Osteocyte (in vitro differentiated cells): Measurements from ENCODE around the gene TMC6. TPM values are rescaled to one million over a fixed set of nuclear protein-coding genes. Genes with fewer than 3 reads are reported as not detected.
"Not testable (repeated sequence)": the region's sequence is repeated elsewhere in the genome, so short reads cannot be mapped to it uniquely, and the experiment has no call there.

Experiments
- DNase-seq: peaks from one replicate; pipeline ENCODE4 v3.0.0; 2021; ENCODE audit warnings: mixed read lengths; ENCODE audit not compliant: unreplicated experiment; ENCODE audit errors: extremely low spot score
- H3K27ac Mint-ChIP-seq: one replicate; pipeline ENCODE4 v1.8.0; 2021; ENCODE audit warnings: mild to moderate bottlenecking, mixed read lengths; ENCODE audit not compliant: unreplicated experiment
- H3K27me3 Mint-ChIP-seq: one replicate; pipeline ENCODE4 v1.8.0; 2021; ENCODE audit warnings: mixed read lengths; ENCODE audit not compliant: unreplicated experiment
- H3K36me3 Mint-ChIP-seq: one replicate; pipeline ENCODE4 v1.8.0; 2021; ENCODE audit warnings: mixed read lengths; ENCODE audit not compliant: unreplicated experiment
- H3K4me1 Mint-ChIP-seq: one replicate; pipeline ENCODE4 v1.8.0; 2021; ENCODE audit warnings: mixed read lengths; ENCODE audit not compliant: unreplicated experiment
- H3K4me3 Mint-ChIP-seq: one replicate; pipeline ENCODE4 v1.8.0; 2021; ENCODE audit warnings: mild to moderate bottlenecking, moderate library complexity, mixed read lengths; ENCODE audit not compliant: unreplicated experiment
- H3K9me3 Mint-ChIP-seq: one replicate; pipeline ENCODE4 v1.8.0; 2021; ENCODE audit warnings: mixed read lengths; ENCODE audit not compliant: unreplicated experiment
- total RNA-seq: library from RNA; stranded (reverse); gene quantifications from 2 replicates; pipeline ENCODE4 v1.2.1, GENCODE V29; 2021
- TF ChIP-seq, protein P1 (sequence below): fragments of 200-600 bp; sonication (generic); IDR thresholded peaks from 2 replicates; pipeline ENCODE4 v1.5.0; 2021; ENCODE audit warnings: antibody characterized with exemption, mild to moderate bottlenecking, moderate library complexity

Gene TMC6
- total RNA-seq, 1 donor from 2014 or later = 32.6 TPM

DNA sequence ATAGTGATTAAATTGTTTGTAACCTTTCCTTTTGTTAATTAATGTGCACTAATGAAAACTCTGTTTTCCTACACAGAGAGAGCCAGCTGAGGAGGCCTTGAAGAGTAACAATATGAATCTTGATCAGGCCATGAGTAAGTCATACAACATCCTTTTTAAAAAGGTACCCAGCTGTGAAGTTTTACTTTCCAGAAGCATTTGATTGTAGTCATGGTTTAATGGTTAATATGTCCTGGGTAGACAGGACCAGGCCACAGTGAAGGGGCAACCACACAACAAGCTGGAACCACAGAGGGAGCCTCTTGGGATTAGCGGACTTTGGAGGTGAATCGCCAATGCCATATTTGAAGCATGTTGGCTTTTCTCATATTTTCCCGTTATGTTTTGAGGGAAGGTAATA is 55.6 kb downstream of the TMC6 start:
- Mint-ChIP-seq H3K4me1 (no peaks in the 10 kb centered on the region), H3K27me3 (no peaks in the 10 kb centered on the region), H3K36me3 (peaks cover 56% of the 10 kb centered on the region), H3K9me3 (no peaks in the 10 kb centered on the region), H3K27ac (no peak overlapping the region), H3K4me3 (no peak overlapping the region)
- TF ChIP-seq, protein P1, sequence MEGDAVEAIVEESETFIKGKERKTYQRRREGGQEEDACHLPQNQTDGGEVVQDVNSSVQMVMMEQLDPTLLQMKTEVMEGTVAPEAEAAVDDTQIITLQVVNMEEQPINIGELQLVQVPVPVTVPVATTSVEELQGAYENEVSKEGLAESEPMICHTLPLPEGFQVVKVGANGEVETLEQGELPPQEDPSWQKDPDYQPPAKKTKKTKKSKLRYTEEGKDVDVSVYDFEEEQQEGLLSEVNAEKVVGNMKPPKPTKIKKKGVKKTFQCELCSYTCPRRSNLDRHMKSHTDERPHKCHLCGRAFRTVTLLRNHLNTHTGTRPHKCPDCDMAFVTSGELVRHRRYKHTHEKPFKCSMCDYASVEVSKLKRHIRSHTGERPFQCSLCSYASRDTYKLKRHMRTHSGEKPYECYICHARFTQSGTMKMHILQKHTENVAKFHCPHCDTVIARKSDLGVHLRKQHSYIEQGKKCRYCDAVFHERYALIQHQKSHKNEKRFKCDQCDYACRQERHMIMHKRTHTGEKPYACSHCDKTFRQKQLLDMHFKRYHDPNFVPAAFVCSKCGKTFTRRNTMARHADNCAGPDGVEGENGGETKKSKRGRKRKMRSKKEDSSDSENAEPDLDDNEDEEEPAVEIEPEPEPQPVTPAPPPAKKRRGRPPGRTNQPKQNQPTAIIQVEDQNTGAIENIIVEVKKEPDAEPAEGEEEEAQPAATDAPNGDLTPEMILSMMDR = no peak
- DNase-seq = no peak

DNA sequence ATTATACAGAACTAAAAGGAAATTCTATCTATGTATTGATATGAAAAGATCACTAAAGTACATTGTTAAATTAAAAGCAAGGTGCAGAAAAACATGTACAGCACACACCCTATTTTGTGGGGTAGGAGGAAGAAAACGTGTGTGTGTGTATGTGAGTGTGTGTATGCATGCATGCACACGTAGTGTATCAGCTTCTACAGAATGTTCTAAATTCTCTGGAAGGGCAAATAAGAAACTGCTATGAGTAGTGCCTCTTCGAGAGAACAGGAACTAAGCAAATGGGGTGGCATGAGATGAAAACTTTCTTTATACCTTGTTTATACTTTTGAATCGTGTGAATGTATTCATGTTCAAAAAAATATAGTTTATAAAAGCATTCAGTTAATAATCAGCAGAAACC is 58.9 kb downstream of the TMC6 start:
- Mint-ChIP-seq H3K27ac (no peak overlapping the region), H3K27me3 (no peaks in the 10 kb centered on the region), H3K4me3 (no peak overlapping the region), H3K9me3 (no peaks in the 10 kb centered on the region), H3K36me3 (peaks cover 51% of the 10 kb centered on the region), H3K4me1 (no peaks in the 10 kb centered on the region)
- TF ChIP-seq, protein P1 = no peak
- no peak for DNase-seq

DNA sequence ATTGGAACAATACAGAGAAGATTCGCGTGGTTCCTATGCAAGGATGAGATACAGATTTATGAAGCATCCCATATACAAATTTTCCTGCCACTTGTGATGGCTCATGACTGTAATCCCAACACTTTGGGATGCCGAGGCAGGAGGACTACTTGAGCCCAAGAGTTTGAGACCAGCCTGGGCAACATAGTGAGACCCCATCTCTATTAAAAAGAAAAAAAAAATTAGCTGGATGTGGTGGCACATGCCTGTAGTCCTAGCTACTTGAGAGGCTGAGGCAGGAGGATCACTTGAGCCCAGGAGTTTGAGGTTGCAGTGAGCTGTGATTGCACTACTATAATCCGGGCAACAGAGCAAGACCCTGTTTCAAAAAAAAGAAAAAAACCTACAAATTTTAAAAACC is 61.6 kb downstream of the TMC6 start:
- not testable (repeated sequence) for H3K4me1 Mint-ChIP-seq, H3K9me3 Mint-ChIP-seq, DNase-seq, H3K27ac Mint-ChIP-seq, H3K27me3 Mint-ChIP-seq, H3K4me3 Mint-ChIP-seq
- H3K36me3 Mint-ChIP-seq = peaks cover 30% of the 10 kb centered on the region

DNA sequence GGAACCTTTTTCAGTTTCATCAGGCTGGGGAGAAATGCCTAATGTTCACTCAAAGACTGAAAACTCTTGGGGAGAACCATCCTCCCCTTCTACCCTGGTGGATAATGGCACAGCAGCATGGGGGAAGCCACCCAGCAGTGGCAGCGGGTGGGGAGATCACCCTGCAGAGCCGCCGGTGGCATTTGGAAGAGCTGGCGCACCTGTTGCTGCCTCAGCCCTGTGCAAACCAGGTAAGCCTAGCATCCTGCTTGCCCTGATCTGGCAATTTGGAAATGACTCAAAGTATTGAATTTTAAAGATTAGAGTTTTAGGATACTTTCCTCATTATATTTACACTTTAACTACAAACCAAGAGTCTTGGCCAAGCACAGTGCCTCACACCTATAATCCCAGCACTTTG is 63.8 kb downstream of the TMC6 start:
- DNase-seq = no peak
- TF ChIP-seq, protein P1 = no peak
- Mint-ChIP-seq H3K36me3 (peaks cover 15% of the 10 kb centered on the region), H3K4me3 (no peak overlapping the region), H3K9me3 (no peaks in the 10 kb centered on the region), H3K27ac (no peak overlapping the region), H3K4me1 (no peaks in the 10 kb centered on the region), H3K27me3 (no peaks in the 10 kb centered on the region)

DNA sequence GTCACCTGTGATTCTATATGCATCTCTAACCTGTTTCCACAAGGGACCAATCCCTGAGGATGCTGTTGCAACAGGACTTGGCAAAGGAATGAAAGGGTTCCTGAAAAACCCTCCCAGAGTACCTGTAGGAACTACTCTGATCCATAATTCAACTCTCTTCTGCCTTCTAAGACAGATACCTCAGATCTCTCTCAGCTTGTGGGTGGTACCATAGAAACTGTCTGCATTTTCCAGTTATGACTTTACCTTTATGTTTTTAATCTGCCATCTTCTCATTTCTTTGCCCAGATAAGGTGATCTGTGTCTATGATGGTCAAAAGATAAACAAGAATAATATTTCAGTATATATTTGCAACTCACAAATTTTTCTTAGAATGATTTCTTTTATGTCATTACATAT is 65.1 kb downstream of the TMC6 start:
- H3K27ac Mint-ChIP-seq = no peak overlapping the region

More for the DNA sequence above, 65.1 kb downstream of the TMC6 start:
- no peak overlapping the region for H3K4me3 Mint-ChIP-seq
- DNase-seq = no peak
- TF ChIP-seq, protein P1 = no peak
- peaks cover 9% of the 10 kb centered on the region for H3K4me1 Mint-ChIP-seq
- H3K9me3 Mint-ChIP-seq = no peaks in the 10 kb centered on the region
- no peaks in the 10 kb centered on the region for H3K27me3 Mint-ChIP-seq
- peaks cover 11% of the 10 kb centered on the region for H3K36me3 Mint-ChIP-seq
